HCT116 (cell line): ENCODE measurements around the gene IGF2BP3. TPM values are rescaled to one million over a fixed set of nuclear protein-coding genes. Genes with fewer than 3 reads are reported as not detected.
"Not testable (repeated sequence)": the region's sequence is repeated elsewhere in the genome, so short reads cannot be mapped to it uniquely, and the experiment has no call there.

Experiments used
- ATAC-seq: fragments of 200-7000 bp; cut with Tn5 transposase; 2 replicates; pipeline ENCODE4 v1.9.1; 2020; ENCODE audit warnings: mild to moderate bottlenecking, moderate library complexity
- BruUV-seq: library from RNA; stranded (reverse); fragments of 400-500 nt; replicated peaks from 2 replicates; lab custom pipeline; 2021; lab: Mats Ljungman, UMichigan
- CTCF ChIA-PET: fragments of 300-600 bp; sonication (Branson Sonifier 250); formaldehyde crosslinking; loops from one replicate; lab custom pipeline; 2021; ENCODE audit warnings: antibody characterized with exemption; lab: Charles Lee
- POLR2A ChIA-PET: fragments of 300-600, 350-600 bp; sonication (Branson Sonifier 250); formaldehyde crosslinking; loops from one replicate; lab custom pipeline; 2021; ENCODE audit warnings: antibody characterized with exemption; lab: Charles Lee
- RAD21 ChIA-PET, 2 experiments: fragments of 300-600 bp; sonication (Branson Sonifier 250); formaldehyde crosslinking; loops; one replicate each; lab custom pipeline; 2023; ENCODE audit warnings: low total read pairs in 2 of 2; ENCODE audit not compliant: uncharacterized antibody in 2 of 2, unreplicated experiment in 2 of 2, low non-redundant PET in 1 of 2; lab: Charles Lee
- DNase-seq: peaks from one replicate; pipeline ENCODE4 v3.0.0-alpha.2; 2010; ENCODE audit warnings: low read depth, low spot score
- H2AFZ ChIP-seq: fragments of 200-600 bp; shearing (Covaris generic), sonication (generic); 2 replicates; pipeline ENCODE4 v1.6.1; 2017; ENCODE audit warnings: low read depth, mixed run types, mixed read lengths, antibody characterized with exemption, low read length; ENCODE audit not compliant: poor library complexity, severe bottlenecking
- H3K27ac ChIP-seq: 2 replicates; pipeline ENCODE4 v1.5.1; 2012; ENCODE audit warnings: low read depth, low read length
- H3K27me3 ChIP-seq: fragments of 200-600 bp; sonication (generic); 2 replicates; pipeline ENCODE4 v1.6.1; 2016; ENCODE audit warnings: mixed run types, low read length, mixed read lengths; ENCODE audit not compliant: insufficient read depth
- H3K36me3 ChIP-seq, 2 experiments: fragments of 200-500 bp in 1 of 2; fragments of 200-600 bp in 1 of 2; sonication (Bioruptor generic) in 1 of 2; sonication (generic) in 1 of 2; 2 replicates each; pipeline versions ENCODE4 v1.5.1 to v1.6.1; 2014 to 2016; ENCODE audit warnings: low read length in 2 of 2, inconsistent platforms in 1 of 2, mixed read lengths in 1 of 2, mixed run types in 1 of 2; ENCODE audit not compliant: insufficient read depth in 2 of 2, control insufficient read depth in 1 of 2
- H3K4me1 ChIP-seq, 2 experiments: fragments of 200-600 bp in 1 of 2; sonication (generic) in 1 of 2; 2 replicates each; pipeline versions ENCODE4 v1.5.1 to v1.6.1; 2012 to 2017; ENCODE audit warnings: low read length in 2 of 2, inconsistent platforms in 1 of 2, mild to moderate bottlenecking in 1 of 2, mixed read lengths in 1 of 2, mixed run types in 1 of 2, moderate library complexity in 1 of 2; ENCODE audit not compliant: insufficient read depth in 2 of 2, control insufficient read depth in 1 of 2
- H3K4me2 ChIP-seq: fragments of 200-600 bp; sonication (generic); 2 replicates; pipeline ENCODE4 v1.6.1; 2017; ENCODE audit warnings: mixed run types, low read length, mixed read lengths
- H3K4me3 ChIP-seq, 2 experiments: fragments of 200-600 bp in 1 of 2; sonication (generic) in 1 of 2; replicated peaks in 1 of 2; 2 replicates each; pipeline ENCODE4 v1.5.1; 2011 to 2016; ENCODE audit warnings: low read length in 2 of 2, control low read depth in 1 of 2, low read depth in 1 of 2, mild to moderate bottlenecking in 1 of 2, mixed read lengths in 1 of 2, mixed run types in 1 of 2
- H3K79me2 ChIP-seq: fragments of 200-600 bp; sonication (generic); 2 replicates; pipeline ENCODE4 v1.6.1; 2017; ENCODE audit warnings: mild to moderate bottlenecking, mixed run types, low read length, moderate library complexity, mixed read lengths; ENCODE audit not compliant: insufficient read depth
- H3K9ac ChIP-seq: fragments of 200-600 bp; sonication (generic); 2 replicates; pipeline ENCODE4 v1.6.1; 2016; ENCODE audit warnings: low read length, mixed read lengths
- H3K9me2 ChIP-seq: fragments of 200-600 bp; sonication (generic), shearing (Covaris generic); 2 replicates; pipeline ENCODE4 v1.6.1; 2017; ENCODE audit warnings: mixed run types, mild to moderate bottlenecking, moderate library complexity; ENCODE audit not compliant: insufficient read depth
- H3K9me3 ChIP-seq, 2 experiments: fragments of 200-500 bp in 1 of 2; fragments of 200-600 bp in 1 of 2; sonication (Bioruptor generic) in 1 of 2; sonication (generic) in 1 of 2; 2 replicates each; pipeline ENCODE4 v1.6.1; 2014 to 2017; ENCODE audit warnings: low read length in 2 of 2, mixed read lengths in 2 of 2, inconsistent platforms in 1 of 2, low read depth in 1 of 2, mild to moderate bottlenecking in 1 of 2, mixed run types in 1 of 2, moderate library complexity in 1 of 2; ENCODE audit not compliant: control insufficient read depth in 1 of 2, insufficient read depth in 1 of 2
- H4K20me1 ChIP-seq: fragments of 200-600 bp; sonication (generic), shearing (Covaris generic); 2 replicates; pipeline ENCODE4 v1.6.1; 2017; ENCODE audit warnings: mixed run types, mild to moderate bottlenecking, moderate library complexity; ENCODE audit not compliant: insufficient read depth
- ATF3 ChIP-seq: IDR thresholded peaks from 2 replicates; pipeline ENCODE4 v1.6.1; 2012
- CBX3 ChIP-seq: IDR thresholded peaks from 2 replicates; pipeline ENCODE4 v1.6.1; 2012; ENCODE audit warnings: low read depth
- CEBPB ChIP-seq: IDR thresholded peaks from 2 replicates; pipeline ENCODE4 v1.6.1; 2012; ENCODE audit warnings: low read depth
- JUND ChIP-seq: IDR thresholded peaks from 2 replicates; pipeline ENCODE4 v1.6.1; 2012
- POLR2A ChIP-seq: IDR thresholded peaks from 2 replicates; pipeline ENCODE4 v1.7.0; 2011; ENCODE audit warnings: borderline replicate concordance; ENCODE audit not compliant: insufficient read depth, insufficient read length; ENCODE audit errors: extremely low read depth
- RAD21 ChIP-seq: IDR thresholded peaks from 2 replicates; pipeline ENCODE4 v1.6.1; 2012; ENCODE audit warnings: low read depth, mild to moderate bottlenecking
- SIN3A ChIP-seq: IDR thresholded peaks from 2 replicates; pipeline ENCODE4 v1.6.1; 2012; ENCODE audit warnings: low read depth
- SP1 ChIP-seq: IDR thresholded peaks from 2 replicates; pipeline ENCODE4 v1.6.1; 2012; ENCODE audit warnings: low read depth
- TCF7L2 ChIP-seq: IDR thresholded peaks from 2 replicates; pipeline ENCODE4 v1.7.0; 2011; ENCODE audit warnings: borderline replicate concordance, inconsistent platforms; ENCODE audit not compliant: insufficient read depth, insufficient read length; ENCODE audit errors: extremely low read depth
- YY1 ChIP-seq: IDR thresholded peaks from 2 replicates; pipeline ENCODE4 v1.6.1; 2011; ENCODE audit warnings: low read length, low read depth, moderate library complexity, mild to moderate bottlenecking; ENCODE audit not compliant: insufficient replicate concordance; ENCODE audit errors: extremely low read depth
- ZBTB33 ChIP-seq: IDR thresholded peaks from 2 replicates; pipeline ENCODE4 v1.6.1; 2011; ENCODE audit warnings: mild to moderate bottlenecking, low read length, moderate library complexity; ENCODE audit not compliant: insufficient replicate concordance; ENCODE audit errors: extremely low read depth
- ZFX ChIP-seq: fragments of 450-650 bp; IDR thresholded peaks from 2 replicates; pipeline ENCODE4 v1.6.1; 2017
- ZNF274 ChIP-seq: fragments of 200-500 bp; sonication (Bioruptor generic); IDR thresholded peaks from 2 replicates; pipeline ENCODE4 v1.6.1; 2014; ENCODE audit warnings: mild to moderate bottlenecking, low read depth, low read length, inconsistent platforms
- intact Hi-C: fragments of 100-400 bp; cut with micrococcal nuclease; formaldehyde crosslinking; loops from 2 replicates; pipeline ENCODE4 v1.10.0; 2022
- total RNA-seq: library from RNA; stranded (reverse); gene quantifications from one replicate; pipeline ENCODE4 v1.2.1, GENCODE V29; 2021; ENCODE audit not compliant: unreplicated experiment

Gene IGF2BP3
- total RNA-seq, 1 experiment from 2014 or later, result 79.1 TPM

GRCh38 chr7:23490357-23491135 lies 20.3 kb upstream of the IGF2BP3 start:
- no peak overlapping the region for H3K4me2 ChIP-seq
- H3K9me3 ChIP-seq, result no peaks in the 10 kb centered on the region
- H3K4me1 ChIP-seq, result no peaks in the 10 kb centered on the region
- ChIA-PET POLR2A (no interaction called here), RAD21 (no interaction called here), CTCF (no interaction called here)
- H3K4me3 ChIP-seq, result no peak overlapping the region
- TF ChIP-seq JUND (no peak), SP1 (no peak), RAD21 (no peak), CEBPB (no peak), TCF7L2 (no peak), SIN3A (no peak), YY1 (no peak), ZBTB33 (no peak), ZFX (no peak), POLR2A (no peak), ATF3 (no peak), CBX3 (no peak), ZNF274 (no peak)
- H2AFZ ChIP-seq, result no peak overlapping the region
- H3K9ac ChIP-seq, result no peak overlapping the region
- H3K79me2 ChIP-seq, result no peaks in the 10 kb centered on the region
- no TSS peak for BruUV-seq
- no peak for DNase-seq
- H4K20me1 ChIP-seq, result no peaks in the 10 kb centered on the region
- H3K9me2 ChIP-seq, result no peaks in the 10 kb centered on the region
- no peak for ATAC-seq
- intact Hi-C loops, result no loop called here
- H3K27me3 ChIP-seq, result no peaks in the 10 kb centered on the region
- no peak overlapping the region for H3K27ac ChIP-seq
- no peaks in the 10 kb centered on the region for H3K36me3 ChIP-seq

GRCh38 chr7:23488714-23489113 lies 18.4 kb upstream of the IGF2BP3 start:
- H3K36me3 ChIP-seq, RAD21 ChIA-PET, CTCF ChIA-PET: not testable (repeated sequence)

More at GRCh38 chr7:23488714-23489113, 18.4 kb upstream of the IGF2BP3 start:
- intact Hi-C loops, H3K9me3 ChIP-seq, H3K27me3 ChIP-seq, H3K9me2 ChIP-seq, DNase-seq, H3K9ac ChIP-seq, H4K20me1 ChIP-seq, H3K4me1 ChIP-seq, BruUV-seq, H3K4me2 ChIP-seq, H3K4me3 ChIP-seq, ATAC-seq, H3K79me2 ChIP-seq, H3K27ac ChIP-seq, H2AFZ ChIP-seq, POLR2A ChIA-PET: not testable (repeated sequence)
